ENCODE data around the gene BST1. TPM values are rescaled to one million over a fixed set of nuclear protein-coding genes. Genes with fewer than 3 reads are reported as not detected.
"Not testable (repeated sequence)": the region's sequence is repeated elsewhere in the genome, so short reads cannot be mapped to it uniquely, and the experiment has no call there.

Gene BST1
- polyA plus RNA-seq, 1 donor from 2014 or later, result 0.21 TPM

DNA sequence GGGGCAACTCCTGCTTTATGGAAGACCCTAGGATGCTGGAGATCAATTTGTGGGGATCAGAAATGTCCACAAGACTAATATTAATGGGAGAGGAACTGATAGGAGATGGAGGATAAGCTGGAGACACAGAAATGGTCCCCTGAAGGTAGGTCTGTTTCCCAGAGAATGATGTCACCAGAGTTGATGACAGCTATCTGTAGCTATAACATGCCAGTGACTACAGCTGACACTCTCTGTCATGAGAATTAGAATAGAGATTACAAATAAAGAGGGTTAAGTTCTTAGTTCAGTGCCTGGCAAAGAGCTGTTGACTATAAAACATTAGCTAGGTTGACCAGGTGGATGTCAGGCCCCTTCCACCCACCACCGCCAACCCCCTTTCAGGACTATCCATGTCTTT is 9.3 kb downstream of the BST1 start:
- H3K4me1 Mint-ChIP-seq, result no peaks in the 10 kb centered on the region
- H3K27ac Mint-ChIP-seq, result no peak overlapping the region

DNA sequence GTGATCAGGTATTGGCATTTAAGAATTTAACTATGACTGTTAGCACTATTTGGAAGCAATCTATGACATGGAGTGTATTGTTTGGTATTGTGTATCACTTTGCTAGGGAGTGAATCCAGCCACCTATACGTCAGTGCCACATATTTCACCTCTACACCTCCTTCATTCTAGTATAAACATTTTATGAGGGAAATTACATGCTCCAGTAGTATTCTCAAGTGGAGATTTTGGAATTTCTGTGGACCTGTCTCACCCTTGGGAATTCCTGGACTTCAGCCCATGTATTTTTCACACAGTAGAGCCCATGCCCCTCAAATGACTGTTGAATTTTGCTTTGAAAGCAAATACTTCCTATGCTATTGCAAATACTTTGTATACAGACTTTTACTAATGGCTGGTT is 11.3 kb downstream of the BST1 start:
- H3K4me1 Mint-ChIP-seq, result no peaks in the 10 kb centered on the region
- H3K27ac Mint-ChIP-seq, result no peak overlapping the region
- H3K36me3 Mint-ChIP-seq, result no peaks in the 10 kb centered on the region
- H3K27me3 Mint-ChIP-seq, result peaks cover 5% of the 10 kb centered on the region
- H3K9me3 Mint-ChIP-seq, result no peaks in the 10 kb centered on the region
- H3K4me3 Mint-ChIP-seq, result no peak overlapping the region

More for the DNA sequence above, 9.3 kb downstream of the BST1 start:
- Mint-ChIP-seq H3K9me3 (no peaks in the 10 kb centered on the region), H3K36me3 (no peaks in the 10 kb centered on the region), H3K4me3 (no peak overlapping the region), H3K27me3 (peaks cover 5% of the 10 kb centered on the region)

DNA sequence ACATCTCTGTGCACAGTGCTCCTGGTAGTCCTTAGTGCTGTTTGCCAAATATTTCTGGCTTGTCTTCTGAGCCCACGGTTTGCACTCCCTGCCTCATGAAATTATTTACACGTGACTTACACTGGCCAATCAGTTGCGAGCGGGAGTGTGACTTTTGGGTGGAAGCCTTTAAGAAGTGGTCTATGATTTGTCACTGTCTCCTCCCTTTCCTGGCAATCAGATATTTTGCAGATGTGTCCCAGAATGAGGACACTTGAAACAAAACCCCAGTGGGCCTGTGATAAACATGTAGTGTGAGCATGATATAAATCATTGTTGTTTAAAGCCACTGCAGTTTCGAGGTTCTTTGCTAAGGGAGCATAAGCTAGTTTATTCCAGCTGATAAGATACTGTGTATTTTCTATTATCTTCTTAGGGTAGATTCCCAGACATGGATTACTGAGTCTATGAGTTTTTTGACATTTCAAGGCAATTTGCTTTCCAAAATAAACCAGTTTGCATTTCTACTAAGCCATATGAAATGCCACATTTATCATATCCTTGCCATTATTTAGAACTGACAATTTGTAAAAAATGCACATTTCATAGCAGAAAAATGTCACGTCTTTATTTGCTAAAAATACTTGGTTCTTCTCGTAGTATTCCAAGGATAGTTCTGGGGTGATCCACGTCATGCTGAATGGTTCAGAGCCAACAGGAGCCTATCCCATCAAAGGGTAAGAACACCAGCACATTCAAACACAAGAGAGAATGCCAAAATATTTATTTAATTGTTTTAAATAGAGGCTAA is 12.0 kb downstream of the BST1 start:
- no peaks in the 10 kb centered on the region for H3K4me1 Mint-ChIP-seq
- no peaks in the 10 kb centered on the region for H3K36me3 Mint-ChIP-seq
- H3K4me3 Mint-ChIP-seq, result no peak overlapping the region
- H3K9me3 Mint-ChIP-seq, result no peaks in the 10 kb centered on the region
- H3K27me3 Mint-ChIP-seq, result peaks cover 5% of the 10 kb centered on the region
- no peak overlapping the region for H3K27ac Mint-ChIP-seq

DNA sequence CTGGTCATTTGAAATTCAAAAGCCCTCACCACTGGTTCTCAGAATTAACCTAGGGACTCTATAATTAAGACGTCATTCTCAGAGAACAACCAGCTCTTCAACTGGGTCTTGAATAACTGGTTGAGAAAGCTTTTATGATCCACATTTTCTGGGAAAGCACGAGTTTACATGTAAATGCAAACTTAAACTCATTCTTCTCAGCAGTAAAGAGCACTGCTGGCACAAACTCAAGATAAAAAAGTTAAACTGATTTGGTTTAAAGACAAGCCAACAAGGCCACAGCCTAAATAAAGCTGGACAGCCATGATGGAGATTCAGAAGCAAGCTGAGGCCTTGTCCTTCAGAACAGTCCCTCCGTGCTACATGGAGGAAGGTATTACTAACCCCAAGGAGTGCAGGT is 13.2 kb downstream of the BST1 start:
- Mint-ChIP-seq H3K36me3 (no peaks in the 10 kb centered on the region), H3K27ac (no peak overlapping the region), H3K4me3 (no peak overlapping the region), H3K27me3 (peaks cover 5% of the 10 kb centered on the region), H3K9me3 (no peaks in the 10 kb centered on the region), H3K4me1 (no peaks in the 10 kb centered on the region)

DNA sequence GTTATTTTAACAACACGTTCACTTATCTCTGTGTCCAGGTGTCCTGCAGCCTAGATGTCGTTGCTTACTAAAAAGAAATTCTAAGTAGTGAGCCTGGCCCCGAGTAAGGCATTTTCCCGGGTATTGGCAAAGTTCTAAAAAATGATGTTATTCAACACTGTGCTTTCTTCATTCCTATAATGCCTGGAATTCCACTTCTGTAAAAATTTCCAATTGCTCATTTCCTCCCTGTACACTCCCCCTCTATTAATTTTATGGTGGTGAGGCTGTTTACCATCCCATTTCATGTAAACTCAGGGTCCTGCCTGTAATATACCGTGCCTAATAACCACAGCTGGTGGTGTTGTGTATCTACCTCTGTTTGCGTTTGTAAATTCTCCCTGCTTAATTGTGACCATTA is 14.2 kb downstream of the BST1 start:
- H3K36me3 Mint-ChIP-seq, result no peaks in the 10 kb centered on the region
- H3K4me1 Mint-ChIP-seq, result no peaks in the 10 kb centered on the region
- H3K27ac Mint-ChIP-seq, result no peak overlapping the region
- no peaks in the 10 kb centered on the region for H3K9me3 Mint-ChIP-seq
- peaks cover 5% of the 10 kb centered on the region for H3K27me3 Mint-ChIP-seq
- no peak overlapping the region for H3K4me3 Mint-ChIP-seq

DNA sequence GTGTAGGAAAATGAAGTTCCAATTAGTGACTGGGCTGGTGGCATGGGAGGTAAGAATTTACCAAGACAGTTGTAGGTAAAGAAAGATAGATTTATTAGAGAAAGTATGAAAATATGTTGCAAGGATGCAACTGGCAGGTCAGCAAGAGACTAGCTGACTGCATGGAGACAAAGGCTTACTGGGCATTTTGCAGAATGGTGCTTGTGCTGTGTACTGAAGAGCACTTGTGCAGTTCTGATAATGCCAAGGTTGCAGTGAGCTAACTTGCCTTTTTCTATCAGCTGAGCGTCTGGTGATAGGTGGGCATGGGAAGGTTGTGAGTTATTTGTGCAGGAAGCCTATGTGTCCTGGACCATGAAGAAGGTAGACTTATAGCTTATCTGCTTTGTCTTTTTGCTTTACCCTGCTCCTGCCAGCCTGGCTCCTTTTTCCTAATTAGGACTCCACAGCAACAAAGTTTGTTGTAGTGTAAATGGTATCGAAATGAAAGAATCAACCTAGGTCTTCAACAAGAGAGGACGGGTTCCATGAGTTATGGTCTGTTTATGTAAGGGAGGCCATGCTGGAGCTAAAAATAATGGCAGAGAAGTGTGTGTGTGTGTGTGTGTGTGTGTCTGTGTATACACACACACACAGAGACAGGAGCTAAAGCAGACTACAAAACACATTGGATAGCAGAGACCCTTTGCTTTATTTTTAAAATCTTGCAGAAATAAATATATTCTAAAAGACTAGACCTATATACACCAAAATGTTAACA is 15.0 kb downstream of the BST1 start:
- Mint-ChIP-seq H3K36me3 (no peaks in the 10 kb centered on the region), H3K27me3 (peaks cover 3% of the 10 kb centered on the region), H3K4me1 (no peaks in the 10 kb centered on the region)

DNA sequence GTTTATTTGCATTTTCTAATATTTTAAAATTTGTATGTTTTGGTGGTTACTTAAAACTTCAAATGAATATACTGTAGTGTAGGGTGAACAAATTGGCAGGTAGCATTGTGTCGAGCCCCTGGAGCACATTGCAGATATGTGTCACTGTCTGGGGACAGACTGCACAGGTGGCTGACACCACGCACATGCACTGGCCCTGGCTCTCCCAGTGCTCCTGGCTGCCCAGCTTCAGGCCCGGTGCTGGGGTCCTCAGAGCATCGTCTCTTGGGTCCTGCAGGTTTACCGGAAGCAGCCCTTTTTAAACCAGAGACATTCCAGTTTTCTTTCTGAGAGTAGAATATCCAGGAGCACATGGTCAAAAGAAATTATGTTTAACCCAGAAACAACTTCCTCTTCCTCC is 15.6 kb downstream of the BST1 start:
- Mint-ChIP-seq H3K27me3 (peaks cover 2% of the 10 kb centered on the region), H3K36me3 (no peaks in the 10 kb centered on the region), H3K4me1 (no peaks in the 10 kb centered on the region), H3K9me3 (no peaks in the 10 kb centered on the region), H3K27ac (no peak overlapping the region), H3K4me3 (no peak overlapping the region)

More for the DNA sequence above, 15.0 kb downstream of the BST1 start:
- Mint-ChIP-seq H3K4me3 (no peak overlapping the region), H3K9me3 (no peaks in the 10 kb centered on the region), H3K27ac (no peak overlapping the region)

DNA sequence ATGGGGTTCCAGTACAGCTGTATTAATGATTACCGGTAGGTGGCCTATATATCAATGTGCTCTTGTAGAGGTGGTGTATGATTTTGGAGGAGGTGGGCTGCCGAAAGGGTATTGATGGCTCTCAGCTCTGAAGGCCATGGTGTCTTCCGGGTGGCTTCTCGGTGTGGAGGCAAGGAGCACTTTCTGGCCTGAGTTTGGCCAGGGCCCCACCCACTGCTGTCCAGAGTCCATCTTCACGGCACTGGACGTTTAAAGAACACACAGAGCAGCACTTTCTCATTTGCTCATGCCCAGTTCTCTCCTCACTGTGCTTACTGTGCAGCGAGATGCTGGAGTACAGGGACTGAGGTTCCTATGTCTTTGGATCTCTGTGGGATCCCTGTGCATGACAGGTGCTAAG is 16.1 kb downstream of the BST1 start:
- Mint-ChIP-seq H3K36me3 (no peaks in the 10 kb centered on the region), H3K27me3 (peaks cover 2% of the 10 kb centered on the region), H3K9me3 (no peaks in the 10 kb centered on the region), H3K4me1 (no peaks in the 10 kb centered on the region), H3K4me3 (no peak overlapping the region), H3K27ac (no peak overlapping the region)

DNA sequence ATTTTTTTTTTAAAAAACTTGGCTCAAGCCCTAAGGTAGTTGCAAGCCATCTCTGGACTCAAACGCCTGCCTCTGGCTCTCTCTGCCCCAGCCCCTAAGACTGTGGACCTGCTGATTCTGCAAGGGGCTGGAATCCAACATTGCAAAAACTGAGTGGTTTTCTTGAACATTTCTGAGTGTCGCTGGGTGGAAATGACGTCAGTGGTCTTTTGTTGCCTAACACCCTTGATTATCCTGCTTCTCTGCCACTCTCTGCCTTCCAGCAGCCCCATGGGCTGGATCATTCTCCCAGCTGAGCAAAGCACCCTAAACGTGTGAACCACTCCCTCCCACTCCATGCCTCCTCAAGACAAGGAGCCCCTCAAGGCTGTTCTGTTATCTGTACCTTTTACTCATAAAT is 16.6 kb downstream of the BST1 start:
- no peak overlapping the region for H3K27ac Mint-ChIP-seq
- H3K36me3 Mint-ChIP-seq, result no peaks in the 10 kb centered on the region
- H3K9me3 Mint-ChIP-seq, result no peaks in the 10 kb centered on the region
- H3K4me1 Mint-ChIP-seq, result no peaks in the 10 kb centered on the region
- peaks cover 2% of the 10 kb centered on the region for H3K27me3 Mint-ChIP-seq
- H3K4me3 Mint-ChIP-seq, result no peak overlapping the region

DNA sequence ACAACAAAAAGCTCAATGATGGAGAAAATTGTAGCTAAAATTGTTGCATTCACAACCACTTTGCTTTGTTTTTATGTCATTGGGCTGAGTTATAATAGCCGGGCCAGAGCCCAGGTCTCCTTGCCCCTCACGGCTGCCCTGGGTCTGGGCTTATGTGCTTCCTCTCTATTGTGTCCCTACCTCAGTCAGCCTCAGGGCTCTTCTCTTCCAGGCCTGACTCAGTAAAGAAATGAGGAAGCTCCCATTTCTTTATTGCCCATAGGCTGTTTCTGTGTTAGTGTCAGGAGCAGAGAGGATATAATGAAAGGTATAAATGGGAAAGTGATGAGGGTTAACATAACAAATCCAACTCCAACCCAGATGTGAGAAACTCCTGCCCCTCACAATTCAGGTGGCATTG is 18.0 kb downstream of the BST1 start:
- peaks cover 2% of the 10 kb centered on the region for H3K27me3 Mint-ChIP-seq
- H3K36me3 Mint-ChIP-seq, result no peaks in the 10 kb centered on the region
- H3K4me3 Mint-ChIP-seq, result no peak overlapping the region
- no peaks in the 10 kb centered on the region for H3K4me1 Mint-ChIP-seq
- no peaks in the 10 kb centered on the region for H3K9me3 Mint-ChIP-seq
- no peak overlapping the region for H3K27ac Mint-ChIP-seq

DNA sequence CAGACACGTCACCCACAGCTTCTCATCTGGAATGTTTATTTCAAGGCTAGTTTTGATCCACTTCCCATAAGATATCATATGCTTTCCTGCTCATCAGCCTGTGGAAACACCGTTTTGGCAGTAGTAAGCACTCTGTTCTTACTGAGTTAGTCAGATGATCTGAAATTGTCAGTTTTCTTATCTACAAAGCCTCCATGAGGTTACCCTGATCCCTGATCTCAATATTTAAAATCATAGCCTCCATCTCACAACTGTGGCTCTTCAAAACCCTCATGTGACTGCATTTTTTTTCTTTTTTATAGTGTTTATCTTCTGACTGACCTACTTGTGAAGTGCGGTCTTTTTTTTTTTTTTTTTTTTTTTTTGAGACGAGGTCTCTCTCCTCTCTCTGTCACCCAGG is 22.7 kb downstream of the BST1 start:
- Mint-ChIP-seq H3K27me3 (no peaks in the 10 kb centered on the region), H3K4me3 (no peak overlapping the region), H3K27ac (no peak overlapping the region), H3K9me3 (no peaks in the 10 kb centered on the region), H3K36me3 (no peaks in the 10 kb centered on the region), H3K4me1 (no peaks in the 10 kb centered on the region)

DNA sequence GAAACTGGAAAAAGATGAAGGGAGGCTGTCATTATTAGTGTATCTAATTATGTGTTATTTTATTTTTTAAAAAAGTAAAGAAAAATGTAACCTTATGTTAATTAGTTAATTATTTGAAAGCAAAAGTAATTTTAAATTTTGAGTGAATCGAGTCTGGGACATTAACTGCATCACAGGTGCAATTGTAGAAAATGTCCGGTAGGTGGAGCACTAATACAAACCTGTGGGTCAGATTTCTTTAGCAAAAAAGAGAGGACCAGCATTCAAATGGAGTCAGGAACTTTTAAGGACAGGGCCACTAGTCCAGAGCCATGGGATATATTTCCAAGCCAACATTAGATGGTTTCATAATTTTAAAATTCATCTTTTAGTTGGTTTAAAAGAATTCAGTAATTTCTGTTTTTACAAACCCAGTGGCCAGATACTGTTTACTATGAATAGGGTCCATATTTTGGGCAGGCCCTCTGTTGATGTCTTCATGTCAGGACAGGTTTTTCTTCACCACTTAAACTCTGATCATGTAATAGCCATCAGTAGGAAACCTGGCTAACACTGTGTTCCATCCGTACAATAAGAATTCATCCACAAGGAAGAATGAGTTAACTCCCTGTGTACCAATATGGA is 27.2 kb downstream of the BST1 start:
- no peak overlapping the region for H3K4me3 Mint-ChIP-seq
- H3K27me3 Mint-ChIP-seq, result peaks cover under 1% of the 10 kb centered on the region
- H3K36me3 Mint-ChIP-seq, result no peaks in the 10 kb centered on the region
- no peaks in the 10 kb centered on the region for H3K9me3 Mint-ChIP-seq
- peaks cover 0 to 1% (median 0%) of the 10 kb centered on the region in 3 donors for H3K4me1 Mint-ChIP-seq
- H3K27ac Mint-ChIP-seq, result no peak overlapping the region

DNA sequence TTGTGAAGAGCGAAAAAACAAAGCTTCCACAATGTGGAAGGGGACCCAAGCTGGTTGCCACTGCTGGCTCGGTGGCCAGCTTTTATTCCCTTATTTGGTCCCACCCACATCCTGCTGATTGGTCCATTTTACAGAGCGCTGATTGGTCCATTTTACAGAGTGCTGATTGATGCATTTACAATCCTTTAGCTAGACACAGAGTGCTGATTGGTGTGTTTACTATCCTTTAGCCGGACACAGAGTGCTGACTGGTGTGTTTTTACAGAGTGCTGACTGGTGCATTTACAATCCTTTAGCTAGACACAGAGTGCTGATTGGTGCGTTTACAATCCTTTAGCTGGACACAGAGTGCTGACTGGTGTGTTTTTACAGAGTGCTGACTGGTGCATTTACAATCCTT is 30.2 kb downstream of the BST1 start:
- H3K27ac Mint-ChIP-seq, H3K9me3 Mint-ChIP-seq, H3K27me3 Mint-ChIP-seq, H3K4me3 Mint-ChIP-seq, H3K4me1 Mint-ChIP-seq, H3K36me3 Mint-ChIP-seq: not testable (repeated sequence)

DNA sequence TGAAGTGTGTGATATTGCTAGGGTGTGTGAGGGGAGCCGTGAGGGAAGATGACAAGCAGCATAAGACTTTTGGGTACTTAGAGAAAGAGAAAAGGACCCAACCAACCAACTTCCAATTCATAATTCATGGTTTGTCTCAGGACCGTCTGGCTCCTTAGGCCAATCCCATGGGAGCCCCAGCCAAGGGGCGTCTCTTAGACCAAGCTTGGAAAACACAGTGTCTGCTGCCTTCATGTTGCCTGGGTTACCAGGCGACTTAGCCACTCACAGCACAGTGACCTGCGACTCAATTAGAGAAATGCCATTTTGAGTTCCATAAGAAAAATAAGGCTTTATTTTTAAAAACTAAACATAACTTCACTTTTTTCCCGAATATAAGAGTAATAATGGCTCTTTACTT is 32.7 kb downstream of the BST1 start:
- H3K27me3 Mint-ChIP-seq, result peaks cover 7% of the 10 kb centered on the region
- no peaks in the 10 kb centered on the region for H3K9me3 Mint-ChIP-seq
- no peak overlapping the region for H3K27ac Mint-ChIP-seq
- peaks cover 0 to 4% (median 2%) of the 10 kb centered on the region in 3 donors for H3K4me1 Mint-ChIP-seq
- H3K36me3 Mint-ChIP-seq, result peaks cover 1% of the 10 kb centered on the region
- H3K4me3 Mint-ChIP-seq, result no peak overlapping the region

DNA sequence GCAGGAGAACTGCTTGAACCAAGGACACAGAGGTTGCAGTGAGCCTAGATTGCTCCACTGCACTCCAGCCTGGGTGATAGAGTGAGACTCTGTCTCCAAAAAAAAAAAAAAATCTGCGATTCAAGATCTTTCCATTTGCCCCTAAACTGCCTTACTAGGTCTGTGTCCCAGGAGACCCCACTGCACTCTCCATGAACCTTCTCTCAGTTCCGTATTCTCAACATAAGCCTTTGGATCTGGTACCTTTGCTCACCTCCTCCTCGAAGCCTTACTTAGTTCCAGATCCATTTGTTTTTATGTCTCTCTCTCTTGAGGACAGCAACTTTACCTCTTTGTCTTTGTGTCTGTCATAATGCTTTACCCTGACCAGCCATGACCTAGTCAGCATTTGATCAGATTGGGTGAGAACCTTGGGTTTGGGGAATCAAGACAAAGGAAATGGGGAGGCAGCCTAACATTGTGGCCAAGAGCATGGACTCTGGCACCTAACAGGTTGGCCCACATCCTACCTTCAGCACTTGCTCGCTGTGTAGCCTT is 33.7 kb downstream of the BST1 start:
- Mint-ChIP-seq H3K27ac (no peak overlapping the region), H3K27me3 (peaks cover 7% of the 10 kb centered on the region), H3K4me1 (peaks cover 0 to 4% (median 2%) of the 10 kb centered on the region in 3 donors), H3K4me3 (no peak overlapping the region), H3K36me3 (peaks cover 1% of the 10 kb centered on the region), H3K9me3 (peaks cover 0 to 3% (median 0%) of the 10 kb centered on the region in 3 donors)
